Osteocyte (in vitro differentiated cells): ENCODE results near the gene PAX4. TPM values are rescaled to one million over a fixed set of nuclear protein-coding genes. Genes with fewer than 3 reads are reported as not detected.

ENCODE experiments used
- DNase-seq: peaks from one replicate; pipeline ENCODE4 v3.0.0; 2021; ENCODE audit warnings: mixed read lengths; ENCODE audit not compliant: unreplicated experiment; ENCODE audit errors: extremely low spot score
- H3K27ac Mint-ChIP-seq: one replicate; pipeline ENCODE4 v1.8.0; 2021; ENCODE audit warnings: mild to moderate bottlenecking, mixed read lengths; ENCODE audit not compliant: unreplicated experiment
- H3K27me3 Mint-ChIP-seq: one replicate; pipeline ENCODE4 v1.8.0; 2021; ENCODE audit warnings: mixed read lengths; ENCODE audit not compliant: unreplicated experiment
- H3K36me3 Mint-ChIP-seq: one replicate; pipeline ENCODE4 v1.8.0; 2021; ENCODE audit warnings: mixed read lengths; ENCODE audit not compliant: unreplicated experiment
- H3K4me1 Mint-ChIP-seq: one replicate; pipeline ENCODE4 v1.8.0; 2021; ENCODE audit warnings: mixed read lengths; ENCODE audit not compliant: unreplicated experiment
- H3K4me3 Mint-ChIP-seq: one replicate; pipeline ENCODE4 v1.8.0; 2021; ENCODE audit warnings: mild to moderate bottlenecking, moderate library complexity, mixed read lengths; ENCODE audit not compliant: unreplicated experiment
- H3K9me3 Mint-ChIP-seq: one replicate; pipeline ENCODE4 v1.8.0; 2021; ENCODE audit warnings: mixed read lengths; ENCODE audit not compliant: unreplicated experiment
- CTCF ChIP-seq: fragments of 200-600 bp; sonication (generic); IDR thresholded peaks from 2 replicates; pipeline ENCODE4 v1.5.0; 2021; ENCODE audit warnings: antibody characterized with exemption, mild to moderate bottlenecking, moderate library complexity
- total RNA-seq: library from RNA; stranded (reverse); gene quantifications from 2 replicates; pipeline ENCODE4 v1.2.1, GENCODE V29; 2021

The PAX4 gene
- total RNA-seq, 1 donor from 2014 or later: not detected

- Mint-ChIP-seq H3K27ac (peak overlapping the region; percentile 99), H3K9me3 (no peaks in the 10 kb centered on the region), H3K27me3 (no peaks in the 10 kb centered on the region), H3K36me3 (peaks cover 3% of the 10 kb centered on the region), H3K4me3 (no peak overlapping the region), H3K4me1 (peaks cover 44% of the 10 kb centered on the region)
- DNase-seq: no peak
- no peak for TF ChIP-seq CTCF
Observed at GRCh38 chr7:127652333-127653248, 34.6 kb upstream of the PAX4 start.

DNA sequence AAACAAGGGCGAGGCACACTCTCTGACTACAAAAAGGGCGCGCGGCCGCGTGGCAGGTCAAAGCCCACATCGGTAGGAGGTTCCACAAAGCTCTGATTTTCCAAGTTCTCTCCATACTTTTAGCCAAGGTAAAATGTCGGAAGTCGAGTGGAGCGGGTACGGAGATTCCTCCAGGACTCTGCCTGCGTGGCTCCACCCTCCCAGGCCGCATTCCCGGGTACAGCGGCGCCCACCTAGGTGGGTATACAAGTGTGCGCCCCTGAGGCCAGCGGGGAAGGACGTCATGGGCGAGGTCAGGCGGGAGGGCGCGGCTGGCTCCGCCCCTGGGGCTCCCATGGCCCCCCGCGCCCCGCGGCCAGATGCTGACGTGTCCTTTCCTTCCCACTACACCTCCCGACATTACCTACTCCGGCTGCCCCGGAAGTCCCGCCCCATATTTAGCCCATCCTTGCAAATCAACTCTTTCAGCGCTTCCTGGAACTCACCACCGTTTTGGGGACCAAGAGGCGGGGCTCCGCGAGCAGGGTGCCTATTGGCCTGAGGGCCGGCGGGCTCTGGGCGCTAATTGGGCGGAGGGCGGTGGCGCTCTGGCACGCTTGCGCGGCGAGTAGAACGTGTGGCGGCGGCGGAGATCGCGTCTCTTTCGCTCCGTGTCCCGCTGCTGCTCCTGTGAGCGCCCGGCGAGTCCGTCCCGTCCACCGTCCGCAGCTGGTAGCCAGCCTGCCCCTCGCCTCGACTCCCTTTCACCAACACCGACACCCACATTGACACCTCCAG lies 33.8 kb upstream of the PAX4 start, which contains the start of gene SND1:
SND1 (plus strand) TSS at position 639 of the 777 bp plus-strand sequence. CDS start 180 bp downstream, outside the sequence.
- TF ChIP-seq CTCF: no peak
- peak; percentile 99 for DNase-seq
- Mint-ChIP-seq H3K4me1 (peaks cover 41% of the 10 kb centered on the region), H3K9me3 (no peaks in the 10 kb centered on the region), H3K27me3 (no peaks in the 10 kb centered on the region), H3K27ac (peak within 1 kb of the TSS; percentile 99), H3K36me3 (no peaks in the 10 kb centered on the region), H3K4me3 (no peak within 1 kb of the TSS)

GRCh38 chr7:127650847-127651555 lies 33.1 kb upstream of the PAX4 start:
- Mint-ChIP-seq H3K36me3 (no peaks in the 10 kb centered on the region), H3K27ac (peak overlapping the region; percentile 99), H3K4me3 (no peak overlapping the region), H3K4me1 (peaks cover 41% of the 10 kb centered on the region), H3K9me3 (no peaks in the 10 kb centered on the region), H3K27me3 (no peaks in the 10 kb centered on the region)
- no peak for DNase-seq
- no peak for TF ChIP-seq CTCF

DNA sequence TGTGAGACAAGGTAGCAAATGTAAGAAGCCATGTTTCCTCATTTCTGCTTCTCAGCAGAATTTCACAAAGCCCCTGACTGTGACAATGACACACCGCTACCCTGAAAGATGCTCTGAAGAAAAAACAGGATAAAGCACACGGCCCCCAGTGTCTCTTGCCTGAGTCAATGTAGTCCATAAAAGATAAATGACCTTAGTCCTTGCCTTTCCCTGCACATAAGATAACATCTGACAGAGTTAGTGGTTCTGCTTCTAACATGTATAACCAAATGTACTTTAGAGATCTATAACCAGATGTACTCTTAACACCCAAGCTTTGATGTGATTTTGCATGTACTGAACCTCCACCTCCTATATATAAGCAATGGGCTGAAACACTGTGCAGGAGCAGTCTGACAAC lies 31.0 kb upstream of the PAX4 start:
- Mint-ChIP-seq H3K4me1 (peaks cover 25% of the 10 kb centered on the region), H3K9me3 (no peaks in the 10 kb centered on the region), H3K27me3 (no peaks in the 10 kb centered on the region), H3K27ac (no peak overlapping the region), H3K36me3 (no peaks in the 10 kb centered on the region), H3K4me3 (no peak overlapping the region)
- no peak for DNase-seq
- no peak for TF ChIP-seq CTCF
